HFFc6 (cell line): Measurements from ENCODE around the gene RAMP2. TPM values are rescaled to one million over a fixed set of nuclear protein-coding genes. Genes with fewer than 3 reads are reported as not detected.

Source experiments
- DNase-seq: peaks from one replicate; pipeline ENCODE4 v3.0.0-alpha.2; 2018
- H3K27ac Mint-ChIP-seq: 2 replicates; pipeline ENCODE4 v1.8.0; 2020; ENCODE audit warnings: mild to moderate bottlenecking, mixed read lengths
- H3K27me3 Mint-ChIP-seq: 2 replicates; pipeline ENCODE4 v1.8.0; 2021; ENCODE audit warnings: mild to moderate bottlenecking, moderate library complexity, mixed read lengths; ENCODE audit not compliant: insufficient read depth
- H3K36me3 Mint-ChIP-seq: 2 replicates; pipeline ENCODE4 v1.8.0; 2021; ENCODE audit warnings: low read depth, mixed read lengths
- H3K4me1 Mint-ChIP-seq: 2 replicates; pipeline ENCODE4 v1.8.0; 2020; ENCODE audit warnings: low read depth, mixed read lengths
- H3K4me3 Mint-ChIP-seq: 2 replicates; pipeline ENCODE4 v1.8.0; 2020; ENCODE audit warnings: mild to moderate bottlenecking, moderate library complexity, mixed read lengths
- H3K9me3 Mint-ChIP-seq: 2 replicates; pipeline ENCODE4 v1.8.0; 2020; ENCODE audit warnings: mild to moderate bottlenecking, mixed read lengths
- total RNA-seq, 6 experiments: library from RNA; stranded (reverse); fragmentation: NEBNext Ultra II Directional; extraction: Animal tissue kit (Norgen Biotek cat#: 25700); gene quantifications; 2 replicates in 1 of 6; 3 replicates in 5 of 6; pipeline ENCODE4 v1.2.3, GENCODE V29; 2021
- TF ChIP-seq, protein P1 (sequence below): fragments of 200-600 bp; sonication (generic); IDR thresholded peaks from 2 replicates; pipeline ENCODE4 v1.5.0; 2021; ENCODE audit warnings: antibody characterized with exemption, mild to moderate bottlenecking

Gene RAMP2
- total RNA-seq, 6 experiments from 2014 or later: 0.40 to 1.3 (median 0.80) TPM

DNA sequence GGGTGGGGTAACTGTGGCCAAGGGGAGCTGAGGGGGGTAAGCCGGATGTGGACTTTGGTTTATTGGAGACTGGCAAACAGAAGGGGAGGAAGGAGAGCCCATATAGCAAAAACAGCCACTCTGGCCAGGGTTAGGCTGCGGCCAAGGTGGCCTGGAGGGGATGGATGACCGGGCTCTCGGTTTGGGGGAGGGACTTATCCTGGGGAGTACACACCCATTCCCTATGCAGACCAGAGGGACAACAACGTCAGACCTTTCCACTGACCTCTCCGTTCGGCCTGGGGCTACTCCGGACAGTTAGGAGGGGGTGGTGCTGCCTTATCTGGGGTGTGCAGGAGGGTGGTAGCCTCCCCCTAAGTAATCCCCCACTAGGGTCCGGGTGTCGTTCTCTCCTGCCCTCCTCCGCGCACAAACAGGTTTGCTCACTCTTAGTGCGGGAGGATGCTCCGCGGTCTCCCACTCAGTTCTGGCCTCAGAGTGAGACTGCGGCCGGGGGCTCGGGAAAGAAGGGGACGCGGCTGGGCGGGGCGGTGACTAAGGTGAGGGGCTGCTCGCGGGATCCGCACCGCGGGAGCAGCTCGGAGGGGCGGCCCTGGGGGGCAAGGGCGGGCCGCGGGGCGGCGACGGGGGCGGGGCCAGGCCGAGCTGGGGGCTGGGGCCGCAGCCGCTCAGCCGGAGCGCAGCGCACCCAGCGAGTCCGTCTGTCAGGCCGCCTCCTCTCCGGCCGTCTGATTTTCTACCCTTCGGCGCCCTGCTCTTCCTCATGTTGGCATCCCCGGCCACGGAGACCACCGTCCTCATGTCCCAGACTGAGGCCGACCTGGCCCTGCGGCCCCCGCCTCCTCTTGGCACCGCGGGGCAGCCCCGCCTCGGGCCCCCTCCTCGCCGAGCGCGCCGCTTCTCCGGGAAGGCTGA, 19.2 kb downstream of the RAMP2 start, which contains the start of gene WNK4:
Gene WNK4, plus strand, starts transcription at position 675 of the 915 bp plus-strand sequence. Its CDS starts 89 bp downstream, at position 764.
- Mint-ChIP-seq H3K36me3 (peaks cover 35% of the 10 kb centered on the region), H3K9me3 (no peaks in the 10 kb centered on the region), H3K27me3 (no peaks in the 10 kb centered on the region; the same call in none of the 2 replicates), H3K4me3 (peak within 1 kb of the TSS; percentile 98), H3K27ac (peak within 1 kb of the TSS; percentile 83), H3K4me1 (peaks cover 45% of the 10 kb centered on the region)
- peak; percentile 50 for DNase-seq
- TF ChIP-seq, protein P1, sequence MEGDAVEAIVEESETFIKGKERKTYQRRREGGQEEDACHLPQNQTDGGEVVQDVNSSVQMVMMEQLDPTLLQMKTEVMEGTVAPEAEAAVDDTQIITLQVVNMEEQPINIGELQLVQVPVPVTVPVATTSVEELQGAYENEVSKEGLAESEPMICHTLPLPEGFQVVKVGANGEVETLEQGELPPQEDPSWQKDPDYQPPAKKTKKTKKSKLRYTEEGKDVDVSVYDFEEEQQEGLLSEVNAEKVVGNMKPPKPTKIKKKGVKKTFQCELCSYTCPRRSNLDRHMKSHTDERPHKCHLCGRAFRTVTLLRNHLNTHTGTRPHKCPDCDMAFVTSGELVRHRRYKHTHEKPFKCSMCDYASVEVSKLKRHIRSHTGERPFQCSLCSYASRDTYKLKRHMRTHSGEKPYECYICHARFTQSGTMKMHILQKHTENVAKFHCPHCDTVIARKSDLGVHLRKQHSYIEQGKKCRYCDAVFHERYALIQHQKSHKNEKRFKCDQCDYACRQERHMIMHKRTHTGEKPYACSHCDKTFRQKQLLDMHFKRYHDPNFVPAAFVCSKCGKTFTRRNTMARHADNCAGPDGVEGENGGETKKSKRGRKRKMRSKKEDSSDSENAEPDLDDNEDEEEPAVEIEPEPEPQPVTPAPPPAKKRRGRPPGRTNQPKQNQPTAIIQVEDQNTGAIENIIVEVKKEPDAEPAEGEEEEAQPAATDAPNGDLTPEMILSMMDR: no peak

DNA sequence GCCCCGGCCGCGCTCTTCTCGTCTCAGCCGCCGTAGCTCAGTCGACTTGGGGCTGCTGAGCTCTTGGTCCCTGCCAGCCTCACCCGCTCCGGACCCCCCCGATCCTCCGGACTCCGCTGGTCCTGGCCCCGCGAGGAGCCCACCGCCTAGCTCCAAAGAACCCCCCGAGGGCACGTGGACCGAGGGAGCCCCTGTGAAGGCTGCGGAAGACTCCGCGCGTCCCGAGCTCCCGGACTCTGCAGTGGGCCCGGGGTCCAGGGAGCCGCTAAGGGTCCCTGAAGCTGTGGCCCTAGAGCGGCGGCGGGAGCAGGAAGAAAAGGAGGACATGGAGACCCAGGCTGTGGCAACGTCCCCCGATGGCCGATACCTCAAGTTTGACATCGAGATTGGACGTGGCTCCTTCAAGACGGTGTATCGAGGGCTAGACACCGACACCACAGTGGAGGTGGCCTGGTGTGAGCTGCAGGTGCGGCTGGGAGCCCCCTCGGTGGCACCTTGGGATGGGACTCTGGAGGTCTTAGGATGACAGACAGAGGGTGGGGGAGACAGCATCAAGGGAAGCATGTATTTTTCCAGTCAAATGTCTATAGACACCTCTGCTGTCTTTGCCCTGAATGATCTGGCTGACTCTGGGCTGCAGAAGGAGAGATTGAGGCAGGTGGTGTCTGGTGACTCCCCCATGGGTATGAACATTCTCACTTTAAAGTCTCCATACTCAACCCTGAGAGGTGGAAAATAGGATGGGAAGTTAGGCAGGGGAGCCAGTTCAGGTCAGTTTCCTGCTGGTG, 20.0 kb downstream of the RAMP2 start:
- TF ChIP-seq, protein P1: no peak
- H3K36me3 Mint-ChIP-seq: peaks cover 36% of the 10 kb centered on the region
- DNase-seq: no peak
- no peaks in the 10 kb centered on the region; the same call in none of the 2 replicates for H3K27me3 Mint-ChIP-seq
- H3K4me1 Mint-ChIP-seq: peaks cover 43% of the 10 kb centered on the region
- no peaks in the 10 kb centered on the region for H3K9me3 Mint-ChIP-seq
- peak overlapping the region; percentile 78 for H3K27ac Mint-ChIP-seq
- H3K4me3 Mint-ChIP-seq: peak overlapping the region; percentile 98

DNA sequence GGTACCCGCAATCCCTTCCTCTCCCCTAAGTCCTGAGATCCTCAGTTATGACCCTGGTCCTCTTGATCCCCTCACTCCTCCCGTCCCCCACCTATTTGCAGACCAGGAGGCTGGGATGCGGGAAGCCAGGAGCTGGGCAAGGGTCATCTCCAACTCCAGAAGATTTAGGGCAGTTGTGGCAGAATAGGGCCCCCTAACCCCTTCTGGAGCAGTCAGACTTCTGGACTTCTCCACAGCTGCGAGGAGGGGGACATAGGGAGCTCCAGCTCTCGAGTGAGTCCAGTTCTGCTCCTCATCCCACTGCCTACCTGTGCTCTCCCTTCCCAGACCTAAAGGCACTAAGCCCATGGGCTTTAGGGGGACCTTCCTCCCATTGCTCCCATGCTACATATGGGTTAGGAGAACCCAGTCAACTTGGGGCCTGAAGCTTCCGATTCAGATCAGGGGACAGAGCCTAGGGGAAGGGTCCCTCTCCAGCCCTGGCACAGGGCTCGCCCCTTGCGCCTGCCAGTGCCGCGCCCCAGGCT, 20.7 kb downstream of the RAMP2 start:
- peaks cover 44% of the 10 kb centered on the region for H3K4me1 Mint-ChIP-seq
- no peaks in the 10 kb centered on the region; the same call in none of the 2 replicates for H3K27me3 Mint-ChIP-seq
- H3K9me3 Mint-ChIP-seq: no peaks in the 10 kb centered on the region
- TF ChIP-seq, protein P1: no peak
- peak overlapping the region; percentile 78 for H3K27ac Mint-ChIP-seq
- H3K4me3 Mint-ChIP-seq: peak overlapping the region; percentile 98
- DNase-seq: no peak
- peaks cover 37% of the 10 kb centered on the region for H3K36me3 Mint-ChIP-seq

DNA sequence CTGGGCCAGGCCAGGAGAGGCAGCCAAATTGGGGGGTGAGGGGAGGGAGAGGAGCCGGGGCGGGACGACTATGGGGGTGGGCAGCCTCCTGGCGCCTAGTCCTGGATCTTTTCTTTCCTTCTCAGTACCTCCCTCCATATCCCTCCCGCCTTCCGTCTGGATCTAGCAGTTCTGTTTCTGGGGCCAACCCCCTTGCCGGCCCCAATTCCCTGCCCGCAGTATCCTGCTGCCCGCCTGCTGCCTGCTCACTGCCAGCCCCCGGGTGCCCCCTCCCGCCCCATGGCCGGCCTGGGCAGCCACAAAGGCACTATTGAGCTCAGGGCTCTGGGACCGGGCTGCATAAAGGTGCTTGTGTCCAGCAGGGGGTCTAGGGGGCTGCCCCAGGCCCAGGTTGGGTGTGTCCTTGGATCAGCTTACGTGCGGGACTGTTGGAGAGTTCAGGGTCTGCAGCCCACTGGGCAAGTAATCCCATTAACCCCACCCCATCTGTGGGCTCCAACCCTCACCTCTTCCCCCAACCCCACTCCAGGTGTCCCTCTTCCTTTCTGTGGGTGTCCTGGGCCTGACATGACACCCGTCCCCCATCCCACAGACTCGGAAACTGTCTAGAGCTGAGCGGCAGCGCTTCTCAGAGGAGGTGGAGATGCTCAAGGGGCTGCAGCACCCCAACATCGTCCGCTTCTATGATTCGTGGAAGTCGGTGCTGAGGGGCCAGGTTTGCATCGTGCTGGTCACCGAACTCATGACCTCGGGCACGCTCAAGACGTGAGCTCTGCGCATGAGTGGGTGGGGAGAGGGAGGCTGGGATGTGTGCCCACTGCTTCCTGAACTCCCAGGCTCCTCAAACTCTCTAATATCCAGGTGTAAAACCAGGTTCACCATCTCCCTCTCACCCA, 21.4 kb downstream of the RAMP2 start:
- no peaks in the 10 kb centered on the region; the same call in none of the 2 replicates for H3K27me3 Mint-ChIP-seq
- DNase-seq: no peak
- peaks cover 40% of the 10 kb centered on the region for H3K36me3 Mint-ChIP-seq
- peaks cover 44% of the 10 kb centered on the region for H3K4me1 Mint-ChIP-seq
- H3K9me3 Mint-ChIP-seq: no peaks in the 10 kb centered on the region
- H3K27ac Mint-ChIP-seq: peak overlapping the region; percentile 86
- peak overlapping the region; percentile 98 for H3K4me3 Mint-ChIP-seq
- TF ChIP-seq, protein P1: peak; percentile 17; the same call in 1 of the 2 replicates
